ENCODE data around the gene JAZF1.

JAZF1 gene

GRCh38 chr7:28037220-28038010, 143.2 kb downstream of the JAZF1 start:
- DNase-seq = peak; percentile 44 to 81 (median 74)
- Histone ChIP-seq H3K36me3 (ENCODE audit: control insufficient read depth in 4 of 4, insufficient read depth in 4 of 4, low read length in 3 of 4) (no peaks in the 10 kb centered on the region), H3K4me3 (ENCODE audit: control insufficient read depth in 1 of 7, extremely low read depth in 1 of 7, insufficient read depth in 4 of 7, low read depth in 2 of 7, low read length in 6 of 7) (no peak overlapping the region), H3K27me3 (replicated peaks in 2 of 5; ENCODE audit: control insufficient read depth in 4 of 5, insufficient read depth in 5 of 5, low read length in 4 of 5) (no peaks in the 10 kb centered on the region), H3K4me1 (ENCODE audit: control extremely low read depth in 1 of 4, control insufficient read depth in 4 of 4, insufficient read depth in 4 of 4, low read length in 3 of 4) (peaks cover 0 to 3% (median 0%) of the 10 kb centered on the region in 4 experiments), H3K27ac (ENCODE audit: insufficient read depth in 1 of 2, low read depth in 1 of 2, low read length in 2 of 2, poor library complexity in 1 of 2, severe bottlenecking in 2 of 2) (no peak overlapping the region), H3K9me3 (ENCODE audit: control extremely low read depth in 1 of 5, control insufficient read depth in 4 of 5, insufficient read depth in 2 of 5, low read depth in 1 of 5, low read length in 4 of 5) (no peaks in the 10 kb centered on the region)
- 60% methylated on average over 2 of the region's 6 CpGs for WGBS (ENCODE audit: insufficient coverage)
- ChIA-PET CTCF (no interaction called here), POLR2A (no interaction called here)

- 90% methylated on average over 2 of the region's 3 CpGs for WGBS (ENCODE audit: insufficient coverage)
- no peak overlapping the region for H3K4me3 ChIP-seq (ENCODE audit: control insufficient read depth in 1 of 7, extremely low read depth in 1 of 7, insufficient read depth in 4 of 7, low read depth in 2 of 7, low read length in 6 of 7)
- H3K9me3 ChIP-seq (ENCODE audit: control extremely low read depth in 1 of 5, control insufficient read depth in 4 of 5, insufficient read depth in 2 of 5, low read depth in 1 of 5, low read length in 4 of 5) = no peaks in the 10 kb centered on the region
- H3K36me3 ChIP-seq (ENCODE audit: control insufficient read depth in 4 of 4, insufficient read depth in 4 of 4, low read length in 3 of 4) = no peaks in the 10 kb centered on the region
- H3K27me3 ChIP-seq (replicated peaks in 2 of 5; ENCODE audit: control insufficient read depth in 4 of 5, insufficient read depth in 5 of 5, low read length in 4 of 5) = no peaks in the 10 kb centered on the region
- POLR2A ChIA-PET = no interaction called here
- CTCF ChIA-PET = no interaction called here
- H3K27ac ChIP-seq (ENCODE audit: insufficient read depth in 1 of 2, low read depth in 1 of 2, low read length in 2 of 2, poor library complexity in 1 of 2, severe bottlenecking in 2 of 2) = no peak overlapping the region
- peaks cover 0 to 3% (median 0%) of the 10 kb centered on the region in 4 experiments for H3K4me1 ChIP-seq (ENCODE audit: control extremely low read depth in 1 of 4, control insufficient read depth in 4 of 4, insufficient read depth in 4 of 4, low read length in 3 of 4)
- DNase-seq = no peak
Measured at GRCh38 chr7:28036696-28037095, 143.9 kb downstream of the JAZF1 start.

- no peaks in the 10 kb centered on the region for H3K36me3 ChIP-seq (ENCODE audit: control insufficient read depth in 4 of 4, insufficient read depth in 4 of 4, low read length in 3 of 4)
- H3K27ac ChIP-seq (ENCODE audit: insufficient read depth in 1 of 2, low read depth in 1 of 2, low read length in 2 of 2, poor library complexity in 1 of 2, severe bottlenecking in 2 of 2) = no peak overlapping the region
- DNase-seq = no peak
- POLR2A ChIA-PET = no interaction called here
- WGBS (ENCODE audit: insufficient coverage) = 97% methylated on average over 4 of the region's 4 CpGs
- no peak overlapping the region for H3K4me3 ChIP-seq (ENCODE audit: control insufficient read depth in 1 of 7, extremely low read depth in 1 of 7, insufficient read depth in 4 of 7, low read depth in 2 of 7, low read length in 6 of 7)
- H3K4me1 ChIP-seq (ENCODE audit: control extremely low read depth in 1 of 4, control insufficient read depth in 4 of 4, insufficient read depth in 4 of 4, low read length in 3 of 4) = peaks cover 0 to 3% (median 0%) of the 10 kb centered on the region in 4 experiments
- peaks cover 0 to 6% (median 0%) of the 10 kb centered on the region in 5 experiments for H3K27me3 ChIP-seq (replicated peaks in 2 of 5; ENCODE audit: control insufficient read depth in 4 of 5, insufficient read depth in 5 of 5, low read length in 4 of 5)
- no peaks in the 10 kb centered on the region for H3K9me3 ChIP-seq (ENCODE audit: control extremely low read depth in 1 of 5, control insufficient read depth in 4 of 5, insufficient read depth in 2 of 5, low read depth in 1 of 5, low read length in 4 of 5)
- CTCF ChIA-PET = interaction anchor here (1.2 to 1.3 kb wide), 2 partner anchors 16 to 63 kb away, joined by 3 to 4 read pairs; no protein-coding TSS in a partner anchor
Measured at GRCh38 chr7:28033386-28033785, 147.2 kb downstream of the JAZF1 start.

- no peak overlapping the region for H3K4me3 ChIP-seq (ENCODE audit: control insufficient read depth in 1 of 7, extremely low read depth in 1 of 7, insufficient read depth in 4 of 7, low read depth in 2 of 7, low read length in 6 of 7)
- no peaks in the 10 kb centered on the region for H3K36me3 ChIP-seq (ENCODE audit: control insufficient read depth in 4 of 4, insufficient read depth in 4 of 4, low read length in 3 of 4)
- H3K27me3 ChIP-seq (replicated peaks in 2 of 5; ENCODE audit: control insufficient read depth in 4 of 5, insufficient read depth in 5 of 5, low read length in 4 of 5) = peaks cover 0 to 8% (median 0%) of the 10 kb centered on the region in 5 experiments
- CTCF ChIA-PET = interaction anchor here (1.2 to 1.3 kb wide), 2 partner anchors 17 to 64 kb away, joined by 3 to 4 read pairs; no protein-coding TSS in a partner anchor
- 100% methylated on average over 7 of the region's 9 CpGs for WGBS (ENCODE audit: insufficient coverage)
- POLR2A ChIA-PET = no interaction called here
- peaks cover 0 to 3% (median 0%) of the 10 kb centered on the region in 4 experiments for H3K4me1 ChIP-seq (ENCODE audit: control extremely low read depth in 1 of 4, control insufficient read depth in 4 of 4, insufficient read depth in 4 of 4, low read length in 3 of 4)
- no peak for DNase-seq
- no peak overlapping the region for H3K27ac ChIP-seq (ENCODE audit: insufficient read depth in 1 of 2, low read depth in 1 of 2, low read length in 2 of 2, poor library complexity in 1 of 2, severe bottlenecking in 2 of 2)
- H3K9me3 ChIP-seq (ENCODE audit: control extremely low read depth in 1 of 5, control insufficient read depth in 4 of 5, insufficient read depth in 2 of 5, low read depth in 1 of 5, low read length in 4 of 5) = no peaks in the 10 kb centered on the region
Measured at GRCh38 chr7:28032738-28033380, 147.7 kb downstream of the JAZF1 start.

GRCh38 chr7:28029051-28029450, 151.5 kb downstream of the JAZF1 start:
- Histone ChIP-seq H3K27me3 (replicated peaks in 2 of 5; ENCODE audit: control insufficient read depth in 4 of 5, insufficient read depth in 5 of 5, low read length in 4 of 5) (peaks cover 0 to 11% (median 0%) of the 10 kb centered on the region in 5 experiments), H3K4me3 (ENCODE audit: control insufficient read depth in 1 of 7, extremely low read depth in 1 of 7, insufficient read depth in 4 of 7, low read depth in 2 of 7, low read length in 6 of 7) (no peak overlapping the region), H3K27ac (ENCODE audit: insufficient read depth in 1 of 2, low read depth in 1 of 2, low read length in 2 of 2, poor library complexity in 1 of 2, severe bottlenecking in 2 of 2) (no peak overlapping the region), H3K36me3 (ENCODE audit: control insufficient read depth in 4 of 4, insufficient read depth in 4 of 4, low read length in 3 of 4) (no peaks in the 10 kb centered on the region), H3K9me3 (ENCODE audit: control extremely low read depth in 1 of 5, control insufficient read depth in 4 of 5, insufficient read depth in 2 of 5, low read depth in 1 of 5, low read length in 4 of 5) (no peaks in the 10 kb centered on the region), H3K4me1 (ENCODE audit: control extremely low read depth in 1 of 4, control insufficient read depth in 4 of 4, insufficient read depth in 4 of 4, low read length in 3 of 4) (no peaks in the 10 kb centered on the region)
- POLR2A ChIA-PET = no interaction called here
- CTCF ChIA-PET = no interaction called here
- DNase-seq = no peak
- WGBS (ENCODE audit: insufficient coverage) = 100% methylated on average over 3 of the region's 5 CpGs

GRCh38 chr7:28028471-28028870, 152.1 kb downstream of the JAZF1 start:
- no CpG with 5 or more reads among the region's 3 CpGs for WGBS (ENCODE audit: insufficient coverage)
- H3K36me3 ChIP-seq (ENCODE audit: control insufficient read depth in 4 of 4, insufficient read depth in 4 of 4, low read length in 3 of 4) = no peaks in the 10 kb centered on the region
- H3K27ac ChIP-seq (ENCODE audit: insufficient read depth in 1 of 2, low read depth in 1 of 2, low read length in 2 of 2, poor library complexity in 1 of 2, severe bottlenecking in 2 of 2) = no peak overlapping the region
- CTCF ChIA-PET = no interaction called here
- H3K9me3 ChIP-seq (ENCODE audit: control extremely low read depth in 1 of 5, control insufficient read depth in 4 of 5, insufficient read depth in 2 of 5, low read depth in 1 of 5, low read length in 4 of 5) = no peaks in the 10 kb centered on the region
- H3K27me3 ChIP-seq (replicated peaks in 2 of 5; ENCODE audit: control insufficient read depth in 4 of 5, insufficient read depth in 5 of 5, low read length in 4 of 5) = peaks cover 0 to 11% (median 0%) of the 10 kb centered on the region in 5 experiments
- no peak overlapping the region for H3K4me3 ChIP-seq (ENCODE audit: control insufficient read depth in 1 of 7, extremely low read depth in 1 of 7, insufficient read depth in 4 of 7, low read depth in 2 of 7, low read length in 6 of 7)
- DNase-seq = no peak
- POLR2A ChIA-PET = no interaction called here
- no peaks in the 10 kb centered on the region for H3K4me1 ChIP-seq (ENCODE audit: control extremely low read depth in 1 of 4, control insufficient read depth in 4 of 4, insufficient read depth in 4 of 4, low read length in 3 of 4)

- whole genome bisulfite sequencing (ENCODE audit: insufficient coverage) = 100% methylated on average over 2 of the region's 2 CpGs
- DNase-seq = no peak
- Histone ChIP-seq H3K36me3 (ENCODE audit: control insufficient read depth in 4 of 4, insufficient read depth in 4 of 4, low read length in 3 of 4) (no peaks in the 10 kb centered on the region), H3K27ac (ENCODE audit: insufficient read depth in 1 of 2, low read depth in 1 of 2, low read length in 2 of 2, poor library complexity in 1 of 2, severe bottlenecking in 2 of 2) (no peak overlapping the region), H3K4me1 (ENCODE audit: control extremely low read depth in 1 of 4, control insufficient read depth in 4 of 4, insufficient read depth in 4 of 4, low read length in 3 of 4) (no peaks in the 10 kb centered on the region), H3K27me3 (replicated peaks in 2 of 5; ENCODE audit: control insufficient read depth in 4 of 5, insufficient read depth in 5 of 5, low read length in 4 of 5) (peaks cover 0 to 9% (median 0%) of the 10 kb centered on the region in 5 experiments), H3K4me3 (ENCODE audit: control insufficient read depth in 1 of 7, extremely low read depth in 1 of 7, insufficient read depth in 4 of 7, low read depth in 2 of 7, low read length in 6 of 7) (no peak overlapping the region), H3K9me3 (ENCODE audit: control extremely low read depth in 1 of 5, control insufficient read depth in 4 of 5, insufficient read depth in 2 of 5, low read depth in 1 of 5, low read length in 4 of 5) (no peaks in the 10 kb centered on the region)
- POLR2A ChIA-PET = no interaction called here
- CTCF ChIA-PET = interaction anchor here (1.2 kb wide), 1 partner anchor 51 kb away, joined by 6 read pairs; no protein-coding TSS in a partner anchor
Measured at GRCh38 chr7:28026237-28026636, 154.4 kb downstream of the JAZF1 start.
